SK-N-SH treated with all-trans-retinoic acid at 6 μM for 48 hours (cell line): ENCODE measurements around the gene P2RX2.

Source experiments
- ATAC-seq: fragments of 200-7000 bp; cut with Tn5 transposase; 3 replicates; pipeline ENCODE4 v1.9.1; 2020; ENCODE audit warnings: mild to moderate bottlenecking, moderate library complexity
- ARNTL ChIP-seq: fragments of 450-650 bp; formaldehyde crosslinking; IDR thresholded peaks from 2 replicates; pipeline ENCODE4 v1.5.0; 2020; ENCODE audit warnings: low read depth, mild to moderate bottlenecking, moderate library complexity, borderline replicate concordance
- BACH2 ChIP-seq: fragments of 250-450 bp; sonication (Bioruptor Pico); IDR thresholded peaks from 2 replicates; pipeline ENCODE4 v1.9.0; 2021; ENCODE audit warnings: mild to moderate bottlenecking, borderline replicate concordance
- CREB5 ChIP-seq: fragments of 250-450 bp; sonication (Bioruptor Pico); IDR thresholded peaks from 2 replicates; pipeline ENCODE4 v1.5.1; 2020; ENCODE audit warnings: low read depth, mild to moderate bottlenecking, moderate library complexity
- ESRRG ChIP-seq: fragments of 250-450 bp; sonication (Bioruptor Pico); IDR thresholded peaks from 2 replicates; pipeline ENCODE4 v1.6.1; 2021; ENCODE audit warnings: mild to moderate bottlenecking
- GLIS3 ChIP-seq: fragments of 250-450 bp; sonication (Bioruptor Pico); IDR thresholded peaks from 2 replicates; pipeline ENCODE4 v1.5.0; 2020; ENCODE audit warnings: mild to moderate bottlenecking, moderate library complexity
- OSR1 ChIP-seq: fragments of 250-450 bp; sonication (Bioruptor Pico); IDR thresholded peaks from 2 replicates; pipeline ENCODE4 v1.8.0; 2022; ENCODE audit warnings: moderate library complexity, mild to moderate bottlenecking, inconsistent platforms
- PPARA ChIP-seq: fragments of 250-450 bp; sonication (Bioruptor Pico); IDR thresholded peaks from 2 replicates; pipeline ENCODE4 v1.5.0; 2020; ENCODE audit warnings: mild to moderate bottlenecking, borderline replicate concordance
- RARB ChIP-seq: fragments of 250-450 bp; sonication (Bioruptor Pico); IDR thresholded peaks from 2 replicates; pipeline ENCODE4 v1.8.0; 2021; ENCODE audit warnings: mild to moderate bottlenecking, moderate library complexity
- SNAI2 ChIP-seq: fragments of 250-450 bp; sonication (Bioruptor Pico); IDR thresholded peaks from 2 replicates; pipeline ENCODE4 v1.5.0; 2020; ENCODE audit warnings: mild to moderate bottlenecking, moderate library complexity
- TOX ChIP-seq: fragments of 250-450 bp; sonication (Bioruptor Pico); IDR thresholded peaks from 2 replicates; pipeline ENCODE4 v1.8.0; 2021; ENCODE audit warnings: mild to moderate bottlenecking, moderate library complexity, borderline replicate concordance
- TSHZ2 ChIP-seq: fragments of 250-450 bp; sonication (Bioruptor Pico); IDR thresholded peaks from 2 replicates; pipeline ENCODE4 v1.5.0; 2020; ENCODE audit warnings: mild to moderate bottlenecking, moderate library complexity
- ZC3H10 ChIP-seq: fragments of 250-450 bp; sonication (Bioruptor Pico); IDR thresholded peaks from 2 replicates; pipeline ENCODE4 v1.5.1; 2021; ENCODE audit warnings: mild to moderate bottlenecking, moderate library complexity
- ZFP3 ChIP-seq: fragments of 250-450 bp; sonication (Bioruptor Pico); IDR thresholded peaks from 2 replicates; pipeline ENCODE4 v1.5.0; 2020; ENCODE audit warnings: mild to moderate bottlenecking, moderate library complexity
- ZNF70 ChIP-seq: fragments of 450-650 bp; formaldehyde crosslinking; IDR thresholded peaks from 2 replicates; pipeline ENCODE4 v1.5.0; 2020; ENCODE audit warnings: mild to moderate bottlenecking, moderate library complexity
- TF ChIP-seq, protein P1 (sequence below): fragments of 250-450 bp; sonication (Bioruptor Pico); IDR thresholded peaks from 2 replicates; pipeline ENCODE4 v1.8.0; 2020; ENCODE audit warnings: mild to moderate bottlenecking, moderate library complexity, borderline replicate concordance
- TF ChIP-seq, protein P2 (sequence below): fragments of 250-450 bp; sonication (Bioruptor Pico); IDR thresholded peaks from 2 replicates; pipeline ENCODE4 v1.5.1; 2021; ENCODE audit warnings: mild to moderate bottlenecking, moderate library complexity
- TF ChIP-seq, protein P3 (sequence below): fragments of 250-450 bp; sonication (Bioruptor Pico); IDR thresholded peaks from 2 replicates; pipeline ENCODE4 v1.8.0; 2021; ENCODE audit warnings: low read depth, mild to moderate bottlenecking, moderate library complexity, borderline replicate concordance

Gene P2RX2

GRCh38 chr12:132662901-132663755, 44.6 kb downstream of the P2RX2 start:
- TF ChIP-seq SNAI2 (CRISPR knock-in tag): no peak
- TF ChIP-seq, protein P1, sequence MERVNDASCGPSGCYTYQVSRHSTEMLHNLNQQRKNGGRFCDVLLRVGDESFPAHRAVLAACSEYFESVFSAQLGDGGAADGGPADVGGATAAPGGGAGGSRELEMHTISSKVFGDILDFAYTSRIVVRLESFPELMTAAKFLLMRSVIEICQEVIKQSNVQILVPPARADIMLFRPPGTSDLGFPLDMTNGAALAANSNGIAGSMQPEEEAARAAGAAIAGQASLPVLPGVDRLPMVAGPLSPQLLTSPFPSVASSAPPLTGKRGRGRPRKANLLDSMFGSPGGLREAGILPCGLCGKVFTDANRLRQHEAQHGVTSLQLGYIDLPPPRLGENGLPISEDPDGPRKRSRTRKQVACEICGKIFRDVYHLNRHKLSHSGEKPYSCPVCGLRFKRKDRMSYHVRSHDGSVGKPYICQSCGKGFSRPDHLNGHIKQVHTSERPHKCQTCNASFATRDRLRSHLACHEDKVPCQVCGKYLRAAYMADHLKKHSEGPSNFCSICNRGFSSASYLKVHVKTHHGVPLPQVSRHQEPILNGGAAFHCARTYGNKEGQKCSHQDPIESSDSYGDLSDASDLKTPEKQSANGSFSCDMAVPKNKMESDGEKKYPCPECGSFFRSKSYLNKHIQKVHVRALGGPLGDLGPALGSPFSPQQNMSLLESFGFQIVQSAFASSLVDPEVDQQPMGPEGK (CRISPR knock-in tag): no peak
- TF ChIP-seq, all 23 proteins: peak for 0
- ATAC-seq: no peak

- TF ChIP-seq PPARA (CRISPR knock-in tag) (no peak), ZNF70 (CRISPR knock-in tag) (no peak), TOX (CRISPR knock-in tag) (no peak), RARB (CRISPR knock-in tag) (no peak), TSHZ2 (CRISPR knock-in tag) (no peak), ZFP3 (no peak), BACH2 (CRISPR knock-in tag) (no peak), ZC3H10 (CRISPR knock-in tag) (no peak), ESRRG (no peak), GLIS3 (CRISPR knock-in tag) (no peak), CREB5 (no peak)
- TF ChIP-seq, protein P2, sequence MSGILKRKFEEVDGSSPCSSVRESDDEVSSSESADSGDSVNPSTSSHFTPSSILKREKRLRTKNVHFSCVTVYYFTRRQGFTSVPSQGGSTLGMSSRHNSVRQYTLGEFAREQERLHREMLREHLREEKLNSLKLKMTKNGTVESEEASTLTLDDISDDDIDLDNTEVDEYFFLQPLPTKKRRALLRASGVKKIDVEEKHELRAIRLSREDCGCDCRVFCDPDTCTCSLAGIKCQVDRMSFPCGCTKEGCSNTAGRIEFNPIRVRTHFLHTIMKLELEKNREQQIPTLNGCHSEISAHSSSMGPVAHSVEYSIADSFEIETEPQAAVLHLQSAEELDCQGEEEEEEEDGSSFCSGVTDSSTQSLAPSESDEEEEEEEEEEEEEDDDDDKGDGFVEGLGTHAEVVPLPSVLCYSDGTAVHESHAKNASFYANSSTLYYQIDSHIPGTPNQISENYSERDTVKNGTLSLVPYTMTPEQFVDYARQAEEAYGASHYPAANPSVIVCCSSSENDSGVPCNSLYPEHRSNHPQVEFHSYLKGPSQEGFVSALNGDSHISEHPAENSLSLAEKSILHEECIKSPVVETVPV (CRISPR knock-in tag): no peak
- TF ChIP-seq, protein P1 (CRISPR knock-in tag): no peak
- TF ChIP-seq, protein P3, sequence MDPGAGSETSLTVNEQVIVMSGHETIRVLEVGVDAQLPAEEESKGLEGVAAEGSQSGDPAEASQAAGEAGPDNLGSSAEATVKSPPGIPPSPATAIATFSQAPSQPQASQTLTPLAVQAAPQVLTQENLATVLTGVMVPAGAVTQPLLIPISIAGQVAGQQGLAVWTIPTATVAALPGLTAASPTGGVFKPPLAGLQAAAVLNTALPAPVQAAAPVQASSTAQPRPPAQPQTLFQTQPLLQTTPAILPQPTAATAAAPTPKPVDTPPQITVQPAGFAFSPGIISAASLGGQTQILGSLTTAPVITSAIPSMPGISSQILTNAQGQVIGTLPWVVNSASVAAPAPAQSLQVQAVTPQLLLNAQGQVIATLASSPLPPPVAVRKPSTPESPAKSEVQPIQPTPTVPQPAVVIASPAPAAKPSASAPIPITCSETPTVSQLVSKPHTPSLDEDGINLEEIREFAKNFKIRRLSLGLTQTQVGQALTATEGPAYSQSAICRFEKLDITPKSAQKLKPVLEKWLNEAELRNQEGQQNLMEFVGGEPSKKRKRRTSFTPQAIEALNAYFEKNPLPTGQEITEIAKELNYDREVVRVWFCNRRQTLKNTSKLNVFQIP: no peak
- ATAC-seq: no peak
Observed at GRCh38 chr12:132664206-132665148, 45.9 kb downstream of the P2RX2 start.

DNA sequence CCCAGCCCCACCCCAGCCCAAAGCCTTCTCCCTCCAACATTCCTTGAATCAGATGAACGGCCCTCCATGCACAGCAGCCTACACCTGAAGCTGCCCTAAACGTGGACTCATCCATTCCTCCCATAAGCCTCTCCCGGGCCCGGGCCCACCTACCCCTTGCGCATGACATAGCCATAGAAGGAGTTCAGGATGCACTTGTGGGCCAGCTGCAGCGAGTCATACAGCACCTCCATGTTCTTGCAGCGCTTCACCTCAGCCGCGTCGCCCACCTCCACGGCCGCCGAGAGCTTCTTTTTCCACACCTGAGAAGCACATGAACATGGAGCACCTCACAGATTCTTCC, 46.5 kb downstream of the P2RX2 start:
- TF ChIP-seq ZNF70 (CRISPR knock-in tag) (no peak), BACH2 (CRISPR knock-in tag) (no peak), OSR1 (CRISPR knock-in tag) (no peak), ARNTL (CRISPR knock-in tag) (no peak), ZC3H10 (CRISPR knock-in tag) (no peak), SNAI2 (CRISPR knock-in tag) (no peak), ZFP3 (no peak)
- TF ChIP-seq, all 23 proteins: peak for 0
- ATAC-seq: no peak
